Ramos (cell line): ENCODE measurements around the gene PCP2.

Experiments
- in situ Hi-C: fragments of 300-500 bp; cut with MboI; formaldehyde crosslinking; loops from one replicate; pipeline ENCODE4 v1.14.3; 2022; ENCODE audit warnings: low sequenced_read_pairs; ENCODE audit not compliant: unreplicated experiment

The PCP2 gene

GRCh38 chr19:7620442-7621412, 12.8 kb downstream of the PCP2 start:
- in situ Hi-C loops: no loop called here

- in situ Hi-C loops: no loop called here
Measured at GRCh38 chr19:7619671-7620441, 13.7 kb downstream of the PCP2 start.

- in situ Hi-C loops: no loop called here
Measured at GRCh38 chr19:7618771-7619510, 14.6 kb downstream of the PCP2 start.

- in situ Hi-C loops: no loop called here
Measured at GRCh38 chr19:7618348-7618747, 15.2 kb downstream of the PCP2 start.

GRCh38 chr19:7617735-7618134, 15.8 kb downstream of the PCP2 start:
- in situ Hi-C loops: no loop called here

- in situ Hi-C loops: no loop called here
Measured at GRCh38 chr19:7617172-7617571, 16.3 kb downstream of the PCP2 start.

GRCh38 chr19:7614859-7615741, 18.4 kb downstream of the PCP2 start:
- in situ Hi-C loops: no loop called here

- in situ Hi-C loops: no loop called here
Measured at GRCh38 chr19:7612282-7613274, 20.9 kb downstream of the PCP2 start.

- in situ Hi-C loops: no loop called here
Measured at GRCh38 chr19:7611541-7612279, 21.8 kb downstream of the PCP2 start.

- in situ Hi-C loops: no loop called here
Measured at GRCh38 chr19:7610491-7611240, 22.9 kb downstream of the PCP2 start.

GRCh38 chr19:7607874-7608560, 25.5 kb downstream of the PCP2 start:
- in situ Hi-C loops: no loop called here

GRCh38 chr19:7607212-7607873, 26.2 kb downstream of the PCP2 start:
- in situ Hi-C loops: no loop called here

GRCh38 chr19:7606289-7606688, 27.2 kb downstream of the PCP2 start:
- in situ Hi-C loops: no loop called here

- in situ Hi-C loops: no loop called here
Measured at GRCh38 chr19:7605490-7606222, 27.9 kb downstream of the PCP2 start.

- in situ Hi-C loops: no loop called here
Measured at GRCh38 chr19:7603919-7604318, 29.6 kb downstream of the PCP2 start.
